Measurements from ENCODE around the gene RPS3. TPM values are rescaled to one million over a fixed set of nuclear protein-coding genes. Genes with fewer than 3 reads are reported as not detected.

Gene RPS3
- polyA plus RNA-seq, 2 of the 4 experiments (the other 2 are of a cell fraction) = 3,468 to 3,544 TPM

GRCh38 chr11:75383246-75383645 lies 16.1 kb upstream of the RPS3 start:
- Histone ChIP-seq H3K4me3 (no peak overlapping the region), H3K4me2 (0 out of 3 replicates have a peak overlapping the region, but pooled peaks have one; percentile 13), H3K4me1 (peaks cover 51% of the 10 kb centered on the region), H3K27ac (peak overlapping the region; percentile 54 to 59; a peak in 4 of 6 replicates), H3K9me3 (no peaks in the 10 kb centered on the region)
- ChIA-PET POLR2A (no interaction called here), CTCF (interaction anchor here (1.5 to 20.4 kb wide), 7 partner anchors 9 to 103 kb away, joined by 5 to 581 read pairs (median 83); partner anchors contain the start of genes ARRB1 and RPS3)
- peak; percentile 46 to 48; a peak in 5 of 6 replicates for ATAC-seq
- TF ChIP-seq CHD4 (IDR thresholded peaks at IDR 0.05; ENCODE audit: borderline replicate concordance) (no peak), ZNF302 (CRISPR knock-in tag; IDR thresholded peaks at IDR 0.05) (no peak), CTCF (IDR thresholded peaks at IDR 0.05) (no peak), ATOH8 (CRISPR knock-in tag; IDR thresholded peaks at IDR 0.05; ENCODE audit: low read depth) (no peak), BHLHE40 (IDR thresholded peaks at IDR 0.05; ENCODE audit: low read depth, low read length) (no peak), JUNB (IDR thresholded peaks at IDR 0.05) (no peak), RCOR1 (IDR thresholded peaks at IDR 0.05; ENCODE audit: low read depth, low read length) (no peak), POLR2A (IDR thresholded peaks at IDR 0.05; ENCODE audit: low read length) (no peak), EHMT2 (IDR thresholded peaks at IDR 0.05; ENCODE audit: low read depth) (no peak), USF2 (IDR thresholded peaks at IDR 0.05) (no peak), EP300 (IDR thresholded peaks at IDR 0.05) (no peak), MAZ (IDR thresholded peaks at IDR 0.05; ENCODE audit: borderline replicate concordance, low read depth, low read length) (no peak), REST (IDR thresholded peaks at IDR 0.05) (no peak), KDM1A (IDR thresholded peaks at IDR 0.05; ENCODE audit: low read depth) (no peak), PHF8 (IDR thresholded peaks at IDR 0.05; ENCODE audit: borderline replicate concordance, low read depth) (no peak), ELK1 (IDR thresholded peaks at IDR 0.05; ENCODE audit: low read depth, low read length) (no peak), E2F6 (IDR thresholded peaks at IDR 0.05; ENCODE audit: borderline replicate concordance, low read depth) (no peak), TP53 (CRISPR knock-in tag; IDR thresholded peaks at IDR 0.05) (no peak)
- no peak for FAIRE-seq
- DNase-seq (ENCODE audit: low read depth in 1 of 2, low spot score in 1 of 2) = peak; percentile 50 to 63
- 39% methylated on average over 3 of the region's 3 CpGs for WGBS (ENCODE audit: missing lambda C conversion rate)

All from A549 (cell line).